ENCODE data around the gene TGM1. TPM values are rescaled to one million over a fixed set of nuclear protein-coding genes. Genes with fewer than 3 reads are reported as not detected.

The TGM1 gene
- total RNA-seq, 1 donor from 2014 or later: 12.3 TPM

- peaks cover 12% of the 10 kb centered on the region for H3K36me3 ChIP-seq (ENCODE audit: control insufficient read depth, insufficient read depth, low read length)
- H3K4me3 ChIP-seq (ENCODE audit: low read depth, low read length): no peak overlapping the region
- TF ChIP-seq CTCF (IDR thresholded peaks at IDR 0.05; ENCODE audit: insufficient read depth, low read length, poor library complexity, severe bottlenecking): no peak
- no peak for DNase-seq (ENCODE audit: low read depth)
- no peaks in the 10 kb centered on the region for H3K27me3 ChIP-seq (ENCODE audit: control insufficient read depth, insufficient read depth, low read length)
These were observed 24.9 kb downstream of the TGM1 start for GRCh38 chr14:24238123-24238522.

- H3K4me3 ChIP-seq (ENCODE audit: low read depth, low read length): no peak overlapping the region
- H3K27me3 ChIP-seq (ENCODE audit: control insufficient read depth, insufficient read depth, low read length): no peaks in the 10 kb centered on the region
- DNase-seq (ENCODE audit: low read depth): no peak
- no peak for TF ChIP-seq CTCF (IDR thresholded peaks at IDR 0.05; ENCODE audit: insufficient read depth, low read length, poor library complexity, severe bottlenecking)
- peaks cover 12% of the 10 kb centered on the region for H3K36me3 ChIP-seq (ENCODE audit: control insufficient read depth, insufficient read depth, low read length)
These were observed 25.5 kb downstream of the TGM1 start for GRCh38 chr14:24237463-24237955.

DNA sequence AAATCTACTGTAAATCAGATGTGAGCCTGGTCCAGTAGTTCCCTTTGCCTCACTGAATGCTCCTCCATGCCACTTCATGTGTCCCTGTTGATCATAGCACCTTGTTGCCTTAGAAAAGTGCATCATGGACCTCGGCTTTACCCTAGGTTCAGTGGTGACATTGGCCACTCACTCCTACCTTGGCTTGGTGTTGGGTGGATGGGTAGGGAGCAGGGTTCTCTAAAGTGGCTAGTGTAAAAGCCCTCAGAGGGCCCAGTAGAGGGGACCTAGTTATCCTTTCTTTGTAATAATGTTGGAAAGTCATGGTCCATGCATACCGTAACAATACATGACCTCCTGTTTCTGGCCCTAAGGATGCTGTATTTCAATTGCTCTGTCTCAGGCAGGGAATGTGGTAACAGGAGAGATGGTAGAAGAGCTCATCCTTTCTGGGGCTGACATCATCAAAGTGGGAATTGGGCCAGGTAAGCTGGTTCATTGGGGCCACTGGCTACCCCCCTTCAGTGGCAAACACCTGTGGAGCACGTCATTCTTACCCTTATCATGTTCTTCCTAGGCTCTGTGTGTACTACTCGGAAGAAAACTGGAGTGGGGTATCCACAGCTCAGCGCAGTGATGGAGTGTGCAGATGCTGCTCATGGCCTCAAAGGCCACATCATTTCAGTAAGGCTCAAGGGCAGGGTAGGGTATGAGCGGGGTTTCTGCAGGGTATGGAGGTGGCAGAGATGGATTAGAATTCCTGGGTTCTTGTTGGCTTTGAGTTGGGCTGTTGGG, 26.1 kb downstream of the TGM1 start:
- no peak for TF ChIP-seq CTCF (IDR thresholded peaks at IDR 0.05; ENCODE audit: insufficient read depth, low read length, poor library complexity, severe bottlenecking)
- Histone ChIP-seq H3K36me3 (ENCODE audit: control insufficient read depth, insufficient read depth, low read length) (peaks cover 12% of the 10 kb centered on the region), H3K4me3 (ENCODE audit: low read depth, low read length) (no peak overlapping the region), H3K27me3 (ENCODE audit: control insufficient read depth, insufficient read depth, low read length) (no peaks in the 10 kb centered on the region)
- DNase-seq (ENCODE audit: low read depth): no peak

- no peaks in the 10 kb centered on the region for H3K27me3 ChIP-seq (ENCODE audit: control insufficient read depth, insufficient read depth, low read length)
- peaks cover 12% of the 10 kb centered on the region for H3K36me3 ChIP-seq (ENCODE audit: control insufficient read depth, insufficient read depth, low read length)
- no peak for DNase-seq (ENCODE audit: low read depth)
- no peak for TF ChIP-seq CTCF (IDR thresholded peaks at IDR 0.05; ENCODE audit: insufficient read depth, low read length, poor library complexity, severe bottlenecking)
- no peak overlapping the region for H3K4me3 ChIP-seq (ENCODE audit: low read depth, low read length)
These were observed 26.9 kb downstream of the TGM1 start for GRCh38 chr14:24235804-24236688.

GRCh38 chr14:24234095-24235005, 28.6 kb downstream of the TGM1 start:
- no peak for TF ChIP-seq CTCF (IDR thresholded peaks at IDR 0.05; ENCODE audit: insufficient read depth, low read length, poor library complexity, severe bottlenecking)
- Histone ChIP-seq H3K36me3 (ENCODE audit: control insufficient read depth, insufficient read depth, low read length) (peaks cover 2% of the 10 kb centered on the region), H3K27me3 (ENCODE audit: control insufficient read depth, insufficient read depth, low read length) (no peaks in the 10 kb centered on the region), H3K4me3 (ENCODE audit: low read depth, low read length) (no peak overlapping the region)
- DNase-seq (ENCODE audit: low read depth): no peak

All from kidney epithelial cell (primary cell).